Liver (tissue), 9 donors: Measurements from ENCODE around the gene UNC80. TPM values are rescaled to one million over a fixed set of nuclear protein-coding genes. Genes with fewer than 3 reads are reported as not detected.

Source experiments
- DNase-seq: peaks from one replicate; pipeline ENCODE4 v3.0.0-alpha.2; 2017; ENCODE audit warnings: low spot score
- H3K27ac ChIP-seq, 2 donors: one replicate each; pipeline ENCODE4 v1.7.0; 2013; ENCODE audit warnings: inconsistent platforms in 2 of 2, low read length in 2 of 2, control low read depth in 1 of 2, low read depth in 1 of 2, mild to moderate bottlenecking in 1 of 2
- H3K27me3 ChIP-seq, 4 donors: one replicate each; pipeline versions ENCODE4 v1.6.1 to v1.7.0; 2013; ENCODE audit warnings: low read length in 3 of 4, inconsistent platforms in 1 of 4, mild to moderate bottlenecking in 1 of 4, moderate library complexity in 1 of 4; ENCODE audit not compliant: control insufficient read depth in 4 of 4, insufficient read depth in 4 of 4
- H3K36me3 ChIP-seq, 4 donors: one replicate each; pipeline versions ENCODE4 v1.6.1 to v1.7.0; 2013; ENCODE audit warnings: low read length in 3 of 4, mild to moderate bottlenecking in 3 of 4, low read depth in 1 of 4, moderate library complexity in 1 of 4; ENCODE audit not compliant: control insufficient read depth in 4 of 4, insufficient read depth in 3 of 4
- H3K4me1 ChIP-seq, 4 donors: one replicate each; pipeline versions ENCODE4 v1.6.1 to v1.7.0; 2013; ENCODE audit warnings: low read length in 3 of 4, mild to moderate bottlenecking in 3 of 4, moderate library complexity in 1 of 4; ENCODE audit not compliant: control insufficient read depth in 4 of 4, insufficient read depth in 4 of 4
- H3K4me3 ChIP-seq, 3 donors: one replicate each; pipeline versions ENCODE4 v1.6.1 to v1.7.0; 2013; ENCODE audit warnings: low read length in 3 of 3, control low read depth in 1 of 3, low read depth in 1 of 3, mild to moderate bottlenecking in 1 of 3
- H3K9ac ChIP-seq, 2 donors: one replicate each; pipeline ENCODE4 v1.7.0; 2013; ENCODE audit warnings: low read length in 2 of 2, mild to moderate bottlenecking in 2 of 2, moderate library complexity in 2 of 2, control low read depth in 1 of 2, low read depth in 1 of 2
- H3K9me3 ChIP-seq, 4 donors: one replicate each; pipeline versions ENCODE4 v1.6.1 to v1.7.0; 2013; ENCODE audit warnings: low read length in 3 of 4; ENCODE audit not compliant: control insufficient read depth in 4 of 4
- FOXA1 ChIP-seq: IDR thresholded peaks from 2 replicates; pipeline ENCODE4 v1.6.1; 2016; ENCODE audit warnings: antibody characterized with exemption
- FOXA2 ChIP-seq: IDR thresholded peaks from 2 replicates; pipeline ENCODE4 v1.6.1; 2016; ENCODE audit warnings: antibody characterized with exemption
- HNF4A ChIP-seq, 2 donors: conservative IDR thresholded peaks; 2 replicates each; pipeline ENCODE4 v1.6.1; 2016; ENCODE audit warnings: antibody characterized with exemption in 2 of 2, mild to moderate bottlenecking in 2 of 2
- HNF4G ChIP-seq: IDR thresholded peaks from 2 replicates; pipeline ENCODE4 v1.6.1; 2016; ENCODE audit warnings: antibody characterized with exemption
- JUND ChIP-seq, 2 donors: IDR thresholded peaks; 2 replicates each; pipeline ENCODE4 v1.6.1; 2016; ENCODE audit warnings: antibody characterized with exemption in 2 of 2
- RAD21 ChIP-seq, 2 donors: IDR thresholded peaks; 2 replicates each; pipeline ENCODE4 v1.6.1; 2016; ENCODE audit warnings: antibody characterized with exemption in 2 of 2, mild to moderate bottlenecking in 2 of 2
- RXRA ChIP-seq, 2 donors: IDR thresholded peaks; 2 replicates each; pipeline ENCODE4 v1.6.1; 2017 to 2018; ENCODE audit warnings: antibody characterized with exemption in 2 of 2, mild to moderate bottlenecking in 1 of 2
- SP1 ChIP-seq: IDR thresholded peaks from 2 replicates; pipeline ENCODE4 v1.6.1; 2018; ENCODE audit warnings: antibody characterized with exemption, mild to moderate bottlenecking
- TAF1 ChIP-seq: conservative IDR thresholded peaks from 2 replicates; pipeline ENCODE4 v1.6.1; 2016; ENCODE audit warnings: antibody characterized with exemption, mild to moderate bottlenecking
- YY1 ChIP-seq: IDR thresholded peaks from 2 replicates; pipeline ENCODE4 v1.6.1; 2016; ENCODE audit warnings: antibody characterized with exemption, mild to moderate bottlenecking
- WGBS: extraction: QIAGEN DNeasy Blood & Tissue Kit; methylation state at CpG from one replicate; pipeline ENCODE4 v1.1.7; 2013; 5-methylcytosine and 5-hydroxymethylcytosine counted together
- polyA plus RNA-seq, 2 donors: library from polyadenylated mRNA; stranded (reverse) in 1 of 2; unstranded in 1 of 2; fragments of 200-250 nt in 1 of 2; fragments of >200 nt in 1 of 2; fragmentation: Nextera tagmentation in 1 of 2; extraction: Ambion mirVana in 1 of 2; gene quantifications; one replicate each; pipeline versions ENCODE4 v1.2.1 to v1.2.3, GENCODE V29; 2013 to 2015
- total RNA-seq, 2 donors: library from RNA; depleted of rRNA; stranded (reverse); fragments of >200 nt; gene quantifications; one replicate each; pipeline ENCODE4 v1.2.3, GENCODE V29; 2014
- TF ChIP-seq, protein P1 (sequence below): fragments of 150-350 bp; IDR thresholded peaks from 2 replicates; pipeline ENCODE4 v1.5.1; 2017; ENCODE audit warnings: improper control_type of control experiment, low read depth, low read length; ENCODE audit not compliant: missing input control
- TF ChIP-seq, protein P2 (sequence below): IDR thresholded peaks from 2 replicates; pipeline ENCODE4 v1.6.1; 2016; ENCODE audit warnings: antibody characterized with exemption
- TF ChIP-seq, protein P3 (sequence below): IDR thresholded peaks from 2 replicates; pipeline ENCODE4 v1.6.1; 2016; ENCODE audit warnings: antibody characterized with exemption
- TF ChIP-seq, protein P4 (sequence below): IDR thresholded peaks from 2 replicates; pipeline ENCODE4 v1.6.1; 2016; ENCODE audit warnings: antibody characterized with exemption, mild to moderate bottlenecking
- TF ChIP-seq, protein P5 (sequence below): IDR thresholded peaks from 2 replicates; pipeline ENCODE4 v1.6.1; 2016; ENCODE audit warnings: antibody characterized with exemption
- donor health status: healthy.
- donor health status: healthy.
- donor health status: healthy.
- donor health status: healthy.
- donor health status: healthy.

Gene UNC80
- total and polyA plus RNA-seq, 4 donors: under 0.01 to 0.05 (median 0.02) TPM; not detected in 1

DNA sequence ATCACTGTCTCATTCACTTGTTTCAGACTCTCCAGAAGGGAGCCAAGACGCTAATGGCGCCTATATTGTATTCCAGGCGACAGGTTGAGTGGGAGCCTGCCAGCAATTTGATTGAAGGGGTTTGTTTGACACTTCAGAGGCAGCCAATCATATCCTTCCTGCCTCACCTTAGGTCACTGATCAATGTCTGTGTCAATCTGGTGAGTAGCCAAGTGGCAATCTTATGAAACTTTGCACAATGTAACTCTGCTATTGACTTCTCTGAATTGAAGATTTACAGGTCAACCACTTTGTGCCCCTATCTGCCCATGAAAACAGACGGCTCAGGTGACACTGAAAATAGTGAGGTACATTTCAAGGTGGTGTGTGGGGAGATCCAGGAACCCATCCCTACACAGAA is 198.1 kb downstream of the UNC80 start:
- no peak overlapping the region for H3K4me3 ChIP-seq
- no peak overlapping the region for H3K27ac ChIP-seq
- no peak for DNase-seq
- no peaks in the 10 kb centered on the region for H3K36me3 ChIP-seq
- H3K9ac ChIP-seq: no peak overlapping the region
- TF ChIP-seq TAF1 (no peak), YY1 (no peak), RAD21 (IDR thresholded peaks at IDR 0.05) (no peak), FOXA1 (no peak), HNF4A (conservative IDR thresholded peaks at IDR 0.05) (no peak), HNF4G (no peak), JUND (IDR thresholded peaks at IDR 0.05) (no peak), RXRA (IDR thresholded peaks at IDR 0.05) (no peak), FOXA2 (no peak)
- TF ChIP-seq, protein P1, sequence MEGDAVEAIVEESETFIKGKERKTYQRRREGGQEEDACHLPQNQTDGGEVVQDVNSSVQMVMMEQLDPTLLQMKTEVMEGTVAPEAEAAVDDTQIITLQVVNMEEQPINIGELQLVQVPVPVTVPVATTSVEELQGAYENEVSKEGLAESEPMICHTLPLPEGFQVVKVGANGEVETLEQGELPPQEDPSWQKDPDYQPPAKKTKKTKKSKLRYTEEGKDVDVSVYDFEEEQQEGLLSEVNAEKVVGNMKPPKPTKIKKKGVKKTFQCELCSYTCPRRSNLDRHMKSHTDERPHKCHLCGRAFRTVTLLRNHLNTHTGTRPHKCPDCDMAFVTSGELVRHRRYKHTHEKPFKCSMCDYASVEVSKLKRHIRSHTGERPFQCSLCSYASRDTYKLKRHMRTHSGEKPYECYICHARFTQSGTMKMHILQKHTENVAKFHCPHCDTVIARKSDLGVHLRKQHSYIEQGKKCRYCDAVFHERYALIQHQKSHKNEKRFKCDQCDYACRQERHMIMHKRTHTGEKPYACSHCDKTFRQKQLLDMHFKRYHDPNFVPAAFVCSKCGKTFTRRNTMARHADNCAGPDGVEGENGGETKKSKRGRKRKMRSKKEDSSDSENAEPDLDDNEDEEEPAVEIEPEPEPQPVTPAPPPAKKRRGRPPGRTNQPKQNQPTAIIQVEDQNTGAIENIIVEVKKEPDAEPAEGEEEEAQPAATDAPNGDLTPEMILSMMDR: no peak
- TF ChIP-seq, protein P2, sequence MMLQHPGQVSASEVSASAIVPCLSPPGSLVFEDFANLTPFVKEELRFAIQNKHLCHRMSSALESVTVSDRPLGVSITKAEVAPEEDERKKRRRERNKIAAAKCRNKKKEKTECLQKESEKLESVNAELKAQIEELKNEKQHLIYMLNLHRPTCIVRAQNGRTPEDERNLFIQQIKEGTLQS: no peak
- TF ChIP-seq, protein P3, sequence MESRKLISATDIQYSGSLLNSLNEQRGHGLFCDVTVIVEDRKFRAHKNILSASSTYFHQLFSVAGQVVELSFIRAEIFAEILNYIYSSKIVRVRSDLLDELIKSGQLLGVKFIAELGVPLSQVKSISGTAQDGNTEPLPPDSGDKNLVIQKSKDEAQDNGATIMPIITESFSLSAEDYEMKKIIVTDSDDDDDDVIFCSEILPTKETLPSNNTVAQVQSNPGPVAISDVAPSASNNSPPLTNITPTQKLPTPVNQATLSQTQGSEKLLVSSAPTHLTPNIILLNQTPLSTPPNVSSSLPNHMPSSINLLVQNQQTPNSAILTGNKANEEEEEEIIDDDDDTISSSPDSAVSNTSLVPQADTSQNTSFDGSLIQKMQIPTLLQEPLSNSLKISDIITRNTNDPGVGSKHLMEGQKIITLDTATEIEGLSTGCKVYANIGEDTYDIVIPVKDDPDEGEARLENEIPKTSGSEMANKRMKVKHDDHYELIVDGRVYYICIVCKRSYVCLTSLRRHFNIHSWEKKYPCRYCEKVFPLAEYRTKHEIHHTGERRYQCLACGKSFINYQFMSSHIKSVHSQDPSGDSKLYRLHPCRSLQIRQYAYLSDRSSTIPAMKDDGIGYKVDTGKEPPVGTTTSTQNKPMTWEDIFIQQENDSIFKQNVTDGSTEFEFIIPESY: no peak
- TF ChIP-seq, protein P4, sequence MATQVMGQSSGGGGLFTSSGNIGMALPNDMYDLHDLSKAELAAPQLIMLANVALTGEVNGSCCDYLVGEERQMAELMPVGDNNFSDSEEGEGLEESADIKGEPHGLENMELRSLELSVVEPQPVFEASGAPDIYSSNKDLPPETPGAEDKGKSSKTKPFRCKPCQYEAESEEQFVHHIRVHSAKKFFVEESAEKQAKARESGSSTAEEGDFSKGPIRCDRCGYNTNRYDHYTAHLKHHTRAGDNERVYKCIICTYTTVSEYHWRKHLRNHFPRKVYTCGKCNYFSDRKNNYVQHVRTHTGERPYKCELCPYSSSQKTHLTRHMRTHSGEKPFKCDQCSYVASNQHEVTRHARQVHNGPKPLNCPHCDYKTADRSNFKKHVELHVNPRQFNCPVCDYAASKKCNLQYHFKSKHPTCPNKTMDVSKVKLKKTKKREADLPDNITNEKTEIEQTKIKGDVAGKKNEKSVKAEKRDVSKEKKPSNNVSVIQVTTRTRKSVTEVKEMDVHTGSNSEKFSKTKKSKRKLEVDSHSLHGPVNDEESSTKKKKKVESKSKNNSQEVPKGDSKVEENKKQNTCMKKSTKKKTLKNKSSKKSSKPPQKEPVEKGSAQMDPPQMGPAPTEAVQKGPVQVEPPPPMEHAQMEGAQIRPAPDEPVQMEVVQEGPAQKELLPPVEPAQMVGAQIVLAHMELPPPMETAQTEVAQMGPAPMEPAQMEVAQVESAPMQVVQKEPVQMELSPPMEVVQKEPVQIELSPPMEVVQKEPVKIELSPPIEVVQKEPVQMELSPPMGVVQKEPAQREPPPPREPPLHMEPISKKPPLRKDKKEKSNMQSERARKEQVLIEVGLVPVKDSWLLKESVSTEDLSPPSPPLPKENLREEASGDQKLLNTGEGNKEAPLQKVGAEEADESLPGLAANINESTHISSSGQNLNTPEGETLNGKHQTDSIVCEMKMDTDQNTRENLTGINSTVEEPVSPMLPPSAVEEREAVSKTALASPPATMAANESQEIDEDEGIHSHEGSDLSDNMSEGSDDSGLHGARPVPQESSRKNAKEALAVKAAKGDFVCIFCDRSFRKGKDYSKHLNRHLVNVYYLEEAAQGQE: no peak
- TF ChIP-seq, protein P5, sequence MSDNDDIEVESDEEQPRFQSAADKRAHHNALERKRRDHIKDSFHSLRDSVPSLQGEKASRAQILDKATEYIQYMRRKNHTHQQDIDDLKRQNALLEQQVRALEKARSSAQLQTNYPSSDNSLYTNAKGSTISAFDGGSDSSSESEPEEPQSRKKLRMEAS: no peak
- H3K9me3 ChIP-seq: no peaks in the 10 kb centered on the region
- WGBS: 58% methylated on average over 4 of the region's 4 CpGs
- H3K4me1 ChIP-seq: peaks cover 0 to 6% (median 2%) of the 10 kb centered on the region in 4 donors
- no peaks in the 10 kb centered on the region for H3K27me3 ChIP-seq

DNA sequence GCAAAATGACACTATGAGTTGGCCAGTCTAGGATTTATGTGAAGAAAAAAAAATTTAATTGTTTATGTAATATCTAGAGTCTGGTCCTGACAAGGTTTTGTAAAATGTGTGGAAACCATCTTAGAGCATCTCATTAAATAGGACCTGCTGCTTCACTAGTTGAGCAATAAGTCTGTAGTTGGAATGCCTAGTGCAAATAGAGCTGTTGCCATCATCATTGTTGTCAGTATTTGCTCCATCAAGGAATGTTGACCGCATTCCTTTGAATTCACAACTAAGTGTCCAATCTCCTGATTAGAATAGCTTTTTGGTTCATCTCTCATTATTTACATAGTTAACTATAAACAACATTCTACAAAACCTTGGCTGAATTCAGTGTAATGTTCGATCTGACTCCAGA is 198.6 kb downstream of the UNC80 start:
- Histone ChIP-seq H3K4me1 (peaks cover 0 to 6% (median 2%) of the 10 kb centered on the region in 4 donors), H3K9ac (no peak overlapping the region), H3K27me3 (no peaks in the 10 kb centered on the region), H3K36me3 (no peaks in the 10 kb centered on the region), H3K27ac (no peak overlapping the region), H3K4me3 (no peak overlapping the region), H3K9me3 (no peaks in the 10 kb centered on the region)
- TF ChIP-seq SP1 (no peak), HNF4G (no peak), HNF4A (conservative IDR thresholded peaks at IDR 0.05) (no peak)
- TF ChIP-seq, protein P1: no peak
- WGBS: 69% methylated on average over 2 of the region's 2 CpGs
- no peak for DNase-seq
